GM19043 (cell line): ENCODE data around the gene PRM3.

Source experiments
- ATAC-seq: cut with Tn5 transposase; IDR thresholded peaks from one replicate; pipeline ENCODE4 v1.9.1; 2021; ENCODE audit warnings: low read depth; ENCODE audit not compliant: unreplicated experiment

Gene PRM3

DNA sequence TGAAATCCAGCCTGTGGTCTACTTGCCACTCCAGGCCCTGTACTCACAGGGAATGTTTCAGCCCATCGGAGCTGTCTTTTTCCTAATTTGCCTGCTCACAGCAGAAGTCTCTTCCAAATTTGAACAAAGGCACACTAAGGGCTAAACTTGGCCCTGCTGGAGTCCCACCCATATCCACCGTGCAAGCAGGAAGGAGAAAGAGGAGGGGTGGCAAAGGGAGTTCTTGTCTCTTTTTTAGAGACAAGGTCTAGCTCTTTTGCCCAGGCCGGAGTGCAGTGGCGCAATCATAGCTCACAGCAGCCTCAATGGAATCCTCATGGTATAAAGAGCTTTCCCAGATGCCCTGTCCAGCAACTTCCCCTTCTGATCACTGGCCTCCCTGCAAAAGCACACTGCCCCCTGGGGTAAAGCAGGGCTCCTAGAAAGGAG, 10.4 kb upstream of the PRM3 start:
- no peak for ATAC-seq

- ATAC-seq: no peak
Measured at GRCh38 chr16:11280616-11281522, 7.4 kb upstream of the PRM3 start, which contains the start of gene PRM1. PRM1 (minus strand) TSS chr16:11281330; CDS start chr16:11281238, 92 bp downstream.

- no peak for ATAC-seq
Measured at GRCh38 chr16:11278681-11279628, 5.5 kb upstream of the PRM3 start.

- no peak for ATAC-seq
Measured at GRCh38 chr16:11277607-11278337, 4.3 kb upstream of the PRM3 start.

- no peak for ATAC-seq
Measured at GRCh38 chr16:11276896-11277593, 3.6 kb upstream of the PRM3 start.

- ATAC-seq: no peak
Measured at GRCh38 chr16:11276143-11276895, 2.9 kb upstream of the PRM3 start, which contains the start of gene PRM2. PRM2 (minus strand) TSS chr16:11276480; CDS start chr16:11276370, 110 bp downstream.

DNA sequence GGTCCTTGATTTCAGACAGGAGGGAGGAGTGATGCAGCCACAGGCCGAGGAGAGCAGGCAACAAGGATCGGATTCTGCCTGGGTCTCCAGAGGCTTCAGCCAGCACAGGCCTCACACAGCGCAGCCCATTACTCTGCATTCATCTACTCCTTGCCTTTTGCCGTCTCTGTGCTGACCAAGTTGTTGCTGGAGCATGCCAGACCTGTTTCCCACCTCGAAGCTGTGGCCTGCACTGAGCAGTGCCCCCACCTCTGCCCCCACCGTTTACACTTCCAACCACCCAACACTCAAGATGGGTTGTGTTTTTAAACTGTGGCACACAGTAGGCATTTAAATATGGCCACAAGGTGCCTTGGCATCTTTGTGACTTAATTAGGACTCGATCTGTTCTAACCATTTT, 1.5 kb upstream of the PRM3 start:
- no peak for ATAC-seq

GRCh38 chr16:11273721-11274324, 394 bp upstream of the PRM3 start:
- ATAC-seq: no peak

DNA sequence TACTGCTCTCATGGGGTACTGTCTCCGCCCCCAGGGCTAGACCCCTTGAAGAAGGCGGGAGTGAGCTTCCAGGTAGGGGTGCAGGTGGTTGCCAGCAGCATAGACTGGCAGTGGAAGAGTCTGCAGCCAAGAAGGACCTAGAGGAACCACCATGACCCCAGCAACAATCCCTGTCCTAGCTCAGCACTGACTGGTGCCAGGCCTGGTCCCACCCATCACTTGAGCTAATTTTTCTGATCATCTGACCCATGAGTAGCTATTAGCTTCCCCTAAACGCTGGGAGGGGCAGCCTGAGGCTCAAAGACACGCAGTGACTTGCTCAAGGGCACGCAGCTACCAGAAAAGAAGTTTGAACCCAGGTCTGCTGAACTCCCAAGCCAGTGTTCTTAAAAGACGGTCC, 945 bp downstream of the PRM3 start:
- no peak for ATAC-seq

DNA sequence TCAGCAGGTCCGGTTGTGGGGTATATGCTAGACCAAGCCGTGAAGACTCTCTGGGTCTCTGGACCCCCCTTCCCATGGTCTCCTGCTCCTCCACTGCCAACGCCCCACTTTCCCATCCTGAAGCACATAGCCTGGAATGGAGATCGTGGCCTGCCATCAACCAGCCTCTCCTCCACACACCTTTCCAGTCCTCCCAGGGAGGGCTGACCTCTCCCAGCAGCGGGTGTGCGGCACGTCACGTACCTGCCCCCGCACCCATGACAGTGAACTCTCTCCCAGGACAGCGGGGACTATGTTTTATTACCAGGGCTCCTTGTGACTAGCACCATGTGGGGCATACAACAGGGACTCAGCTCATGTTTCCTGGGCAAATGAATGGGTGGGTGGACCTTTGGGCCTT, 1.8 kb downstream of the PRM3 start:
- no peak for ATAC-seq

- no peak for ATAC-seq
Measured at GRCh38 chr16:11270602-11271162, 2.7 kb downstream of the PRM3 start.

- no peak for ATAC-seq
Measured at GRCh38 chr16:11268921-11269375, 4.5 kb downstream of the PRM3 start, which contains the start of gene TNP2. TNP2 (minus strand) TSS chr16:11269325; CDS start chr16:11269262, 63 bp downstream.

DNA sequence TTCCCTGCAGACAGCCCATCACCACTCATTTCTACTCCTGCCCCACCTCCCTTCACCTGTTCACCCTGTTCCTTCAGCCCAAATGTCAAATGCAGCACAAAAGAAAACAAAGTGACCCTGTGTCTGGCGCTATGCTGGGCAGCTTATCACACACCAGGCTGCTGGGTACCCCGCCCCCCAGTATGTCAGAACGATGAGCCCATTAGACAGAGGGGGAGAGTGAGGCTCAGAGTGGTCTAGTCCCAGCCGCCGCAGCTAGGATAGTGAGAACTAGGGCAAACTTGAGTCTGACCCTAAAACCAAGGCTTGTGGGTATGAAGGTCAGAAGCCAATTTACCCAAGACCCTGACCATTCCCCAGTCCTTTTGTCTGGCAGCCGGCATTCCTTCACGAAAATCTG, 8.3 kb downstream of the PRM3 start:
- ATAC-seq: no peak

- no peak for ATAC-seq
Measured at GRCh38 chr16:11264155-11264832, 9.1 kb downstream of the PRM3 start.

DNA sequence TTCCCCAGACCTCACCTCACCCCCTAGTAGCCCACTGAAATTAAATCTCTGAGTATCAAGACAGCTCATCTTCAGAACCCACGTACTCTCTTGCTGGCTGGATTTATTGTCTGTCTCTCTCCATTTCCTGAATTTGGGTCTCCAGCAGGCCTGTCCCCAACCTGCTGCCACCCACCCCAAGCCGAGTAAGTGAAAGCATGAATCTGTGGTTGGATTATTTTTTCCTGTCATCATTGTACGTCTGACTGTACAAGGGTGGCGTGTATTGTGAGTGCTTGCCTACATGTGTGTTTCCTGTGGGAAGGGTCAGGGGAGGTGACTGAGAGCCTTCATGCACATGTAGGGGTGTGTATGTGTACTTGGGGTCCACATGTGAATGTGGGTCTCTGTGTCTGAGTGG, 9.7 kb downstream of the PRM3 start:
- no peak for ATAC-seq

DNA sequence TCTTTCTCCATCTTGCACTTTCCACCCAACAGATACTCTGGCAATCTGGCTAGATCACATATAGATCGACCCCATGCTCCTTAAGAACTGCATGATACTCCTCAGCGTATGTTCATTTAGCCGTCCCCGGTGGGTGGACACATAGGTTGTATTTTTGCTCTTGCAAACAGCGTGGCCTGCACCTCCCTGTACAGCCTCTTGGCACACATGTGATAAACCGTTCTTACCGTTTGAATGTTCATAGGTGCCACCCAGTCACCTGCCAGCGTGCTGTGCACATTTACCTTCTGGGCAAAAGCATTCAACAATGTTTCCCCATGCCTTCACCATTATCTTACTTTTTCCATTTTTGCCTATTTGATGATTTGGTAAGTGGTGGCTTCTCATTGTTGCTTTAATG, 10.5 kb downstream of the PRM3 start:
- ATAC-seq: no peak

DNA sequence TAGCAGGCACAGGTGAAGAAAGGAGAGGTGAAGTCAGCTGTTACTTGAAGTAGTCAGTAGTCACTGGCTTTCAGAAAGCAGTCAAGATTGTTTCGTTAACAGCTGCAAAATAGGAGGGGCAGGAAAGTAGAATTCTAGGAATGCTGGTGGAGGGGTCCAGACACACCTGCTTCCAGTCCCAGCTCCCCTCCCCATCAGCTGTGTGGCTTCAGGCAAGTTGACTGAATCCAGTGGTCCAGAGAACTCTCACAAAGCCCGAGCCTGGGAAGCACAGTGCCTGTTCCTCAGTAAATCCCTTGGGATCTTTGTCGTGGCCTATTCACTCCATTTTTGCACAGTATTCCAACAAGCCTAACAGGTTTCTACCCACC, 12.8 kb downstream of the PRM3 start:
- ATAC-seq: no peak
